LNCAP (cell line): ENCODE data around the gene OR51I2.

Experiments
- CTCF ChIP-seq: fragments of 450-650 bp; IDR thresholded peaks from 2 replicates; pipeline ENCODE4 v1.5.1; 2017; ENCODE audit warnings: mild to moderate bottlenecking

The OR51I2 gene

GRCh38 chr11:5449432-5449831, 309 bp downstream of the OR51I2 start:
- TF ChIP-seq CTCF, result no peak

GRCh38 chr11:5460983-5461621, 12.0 kb downstream of the OR51I2 start:
- no peak for TF ChIP-seq CTCF

GRCh38 chr11:5467527-5467926, 18.4 kb downstream of the OR51I2 start:
- TF ChIP-seq CTCF, result no peak

GRCh38 chr11:5473921-5474320, 24.8 kb downstream of the OR51I2 start:
- no peak for TF ChIP-seq CTCF

GRCh38 chr11:5476186-5476819, 27.2 kb downstream of the OR51I2 start:
- TF ChIP-seq CTCF, result peak; percentile 86

GRCh38 chr11:5486003-5486402, 36.9 kb downstream of the OR51I2 start:
- TF ChIP-seq CTCF, result no peak

GRCh38 chr11:5486421-5486820, 37.3 kb downstream of the OR51I2 start:
- no peak for TF ChIP-seq CTCF

- no peak for TF ChIP-seq CTCF
These were observed 39.3 kb downstream of the OR51I2 start, which contains the start of gene OR52D1 for GRCh38 chr11:5488385-5488784. Gene OR52D1, plus strand, starts transcription at chr11:5488685. Its CDS starts 22 bp downstream, at chr11:5488707.
